ENCODE measurements around the gene ADAMTS16. TPM values are rescaled to one million over a fixed set of nuclear protein-coding genes. Genes with fewer than 3 reads are reported as not detected.

ADAMTS16 gene
- total and polyA plus RNA-seq, 9 of the 15 experiments (the other 6 are each of a cell fraction or from before 2014, with no cell fraction given), result not detected

GRCh38 chr5:5266297-5266696 is 126.2 kb downstream of the ADAMTS16 start:
- CTCF ChIA-PET (ENCODE audit: low intra/inter-chr PET ratio), result no interaction called here

More at GRCh38 chr5:5266297-5266696, 126.2 kb downstream of the ADAMTS16 start:
- DNase-seq (ENCODE audit: extremely low read depth in 1 of 4, low spot score in 3 of 4) (no peak), FAIRE-seq (no peak), ATAC-seq (no peak)
- Histone ChIP-seq H3K79me2 (ENCODE audit: control insufficient read depth, insufficient read depth, low read length) (no peaks in the 10 kb centered on the region), H3K4me3 (no peak overlapping the region), H3K27ac (ENCODE audit: extremely low read depth, low read depth, low read length) (no peak overlapping the region), H3K36me3 (ENCODE audit: control insufficient read depth, insufficient read depth, low read length) (no peaks in the 10 kb centered on the region), H2AFZ (ENCODE audit: low read depth, low read length) (no peak overlapping the region), H3K9ac (ENCODE audit: insufficient read depth in 1 of 2, low read depth in 2 of 2, low read length in 2 of 2) (no peak overlapping the region), H3K9me1 (ENCODE audit: control insufficient read depth, insufficient read depth, low read length) (no peaks in the 10 kb centered on the region), H3K9me3 (replicated peaks; ENCODE audit: control insufficient read depth, insufficient read depth, low read depth, low read length) (no peaks in the 10 kb centered on the region), H4K20me1 (replicated peaks; ENCODE audit: control insufficient read depth, insufficient read depth, low read length) (no peaks in the 10 kb centered on the region), H3K27me3 (ENCODE audit: control insufficient read depth in 2 of 2, insufficient read depth in 2 of 2, low read length in 2 of 2) (peaks cover 8 to 51% of the 10 kb centered on the region in 2 experiments; a peak in 2 of 5 replicates), H3K4me2 (ENCODE audit: insufficient read depth, low read length) (no peak overlapping the region), H3K4me1 (replicated peaks in 1 of 2; ENCODE audit: control insufficient read depth in 2 of 2, insufficient read depth in 2 of 2, low read length in 2 of 2) (peaks cover 0 to 2% of the 10 kb centered on the region in 2 experiments; a peak in 1 of 5 replicates)
- in situ Hi-C loops (cut with MboI) (no loop called here), intact Hi-C loops (cut with micrococcal nuclease) (no loop called here)
- POLR2A ChIA-PET, result interaction anchor here (0.6 kb wide), 1 partner anchor 320 kb away, joined by 3 read pairs; no protein-coding TSS in a partner anchor
- under 1% methylated on average over 6 of the region's 6 CpGs for WGBS (ENCODE audit: insufficient coverage, low coverage, missing lambda C conversion rate)
- TF ChIP-seq ZNF408 (CRISPR knock-in tag; IDR thresholded peaks at IDR 0.05; ENCODE audit: low read depth) (no peak), TARDBP (IDR thresholded peaks at IDR 0.05) (no peak), U2AF2 (optimal IDR thresholded peaks at IDR 0.05; ENCODE audit: low read depth, low read length) (no peak), CEBPG (CRISPR knock-in tag; IDR thresholded peaks at IDR 0.05) (no peak), CEBPG (tag; conservative IDR thresholded peaks at IDR 0.05 in 1 of 2, IDR thresholded peaks at IDR 0.05 in 1 of 2) (no peak), BCL6 (CRISPR knock-in tag; IDR thresholded peaks at IDR 0.05) (no peak), ZBTB26 (CRISPR knock-in tag; IDR thresholded peaks at IDR 0.05) (no peak), DPF2 (IDR thresholded peaks at IDR 0.05) (no peak), ZNF282 (CRISPR knock-in tag; IDR thresholded peaks at IDR 0.05) (no peak), ZBTB40 (IDR thresholded peaks at IDR 0.05) (no peak), ZBTB40 (CRISPR knock-in tag; IDR thresholded peaks at IDR 0.05) (no peak), ARID1B (IDR thresholded peaks at IDR 0.05) (no peak), CBFA2T3 (IDR thresholded peaks at IDR 0.05) (no peak), HDAC3 (IDR thresholded peaks at IDR 0.05; ENCODE audit: borderline replicate concordance, partially characterized antibody) (no peak), MAZ (CRISPR knock-in tag; conservative IDR thresholded peaks at IDR 0.05 in 1 of 2, IDR thresholded peaks at IDR 0.05 in 1 of 2) (no peak), SMAD1 (IDR thresholded peaks at IDR 0.05; ENCODE audit: low read depth, low read length, partially characterized antibody) (no peak)
- BruUV-seq (replicated peaks), result no TSS peak
